Frontal cortex (tissue), 4 donors: ENCODE results near the gene ERBB4. TPM values are rescaled to one million over a fixed set of nuclear protein-coding genes. Genes with fewer than 3 reads are reported as not detected.

ENCODE experiments used
- DNase-seq, 2 donors: peaks; one replicate each; pipeline ENCODE4 v3.0.0; 2012; ENCODE audit warnings: low spot score in 2 of 2
- FAIRE-seq: peaks from 2 replicates; lab custom pipeline; 2012; peaks lifted over from hg19 to GRCh38; lab: Jason Lieb, UNC
- total RNA-seq: library from RNA; depleted of rRNA; stranded (reverse); fragments of >200 nt; gene quantifications from one replicate; pipeline ENCODE4 v1.2.3, GENCODE V29; 2014
- donor health status: control.
- donor health status: control.
- donor health status: control.

The ERBB4 gene
- total RNA-seq, 1 donor from 2014 or later: 75.0 TPM

DNA sequence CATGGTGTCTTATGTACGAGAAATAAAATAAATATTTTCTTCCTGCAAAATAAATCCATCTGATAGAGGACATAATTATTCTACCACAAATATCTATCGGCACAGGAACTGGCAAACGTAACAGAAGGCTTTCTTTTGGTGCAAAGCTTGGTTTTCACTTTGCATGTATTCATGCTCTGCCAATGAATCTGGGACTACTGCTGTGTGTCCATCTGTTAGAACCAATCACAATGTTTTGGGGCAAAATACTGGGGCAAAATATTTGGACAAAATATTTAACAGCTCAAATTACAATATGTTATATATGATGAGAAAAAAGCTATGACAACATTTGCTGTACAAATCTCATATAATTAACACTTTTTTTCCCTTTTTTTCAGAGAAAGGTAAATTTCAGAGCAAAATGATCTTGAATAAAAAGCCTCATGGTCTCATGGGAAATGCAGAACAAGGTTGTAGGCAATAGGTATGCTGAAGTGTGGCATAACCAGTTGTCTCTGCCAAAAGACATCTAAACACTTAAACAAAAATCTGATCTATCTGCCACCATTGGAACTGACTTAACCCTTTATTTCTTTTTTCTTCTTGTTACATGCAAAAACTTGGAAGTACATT is 1059.0 kb downstream of the ERBB4 start:
- DNase-seq: no peak
- no peak for FAIRE-seq

- FAIRE-seq (no peak), DNase-seq (no peak)
Observed at GRCh38 chr2:211477537-211478275, 1060.9 kb downstream of the ERBB4 start.

GRCh38 chr2:211473116-211473515 is 1065.5 kb downstream of the ERBB4 start:
- FAIRE-seq (no peak), DNase-seq (no peak)

DNA sequence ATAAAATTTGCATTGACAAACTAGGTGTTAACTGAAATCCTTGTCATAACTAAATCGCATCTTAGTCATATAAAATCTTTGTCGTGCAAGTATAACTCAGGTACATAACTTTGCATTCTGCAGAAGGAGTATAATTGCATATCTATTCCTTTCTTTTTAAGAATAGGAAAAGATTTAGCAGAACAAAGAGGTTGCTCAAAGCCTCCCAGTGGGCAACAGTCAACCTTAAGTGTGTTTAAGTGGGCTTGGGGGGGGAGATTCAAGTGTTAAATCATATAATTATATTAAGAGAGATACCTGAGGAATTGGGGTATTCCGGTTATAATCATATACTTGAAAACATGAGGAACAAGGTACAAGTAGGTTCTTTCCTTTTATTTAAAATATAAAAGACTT is 1068.9 kb downstream of the ERBB4 start:
- FAIRE-seq (no peak), DNase-seq (no peak)

GRCh38 chr2:211468877-211469663 is 1069.5 kb downstream of the ERBB4 start:
- FAIRE-seq (no peak), DNase-seq (no peak)

DNA sequence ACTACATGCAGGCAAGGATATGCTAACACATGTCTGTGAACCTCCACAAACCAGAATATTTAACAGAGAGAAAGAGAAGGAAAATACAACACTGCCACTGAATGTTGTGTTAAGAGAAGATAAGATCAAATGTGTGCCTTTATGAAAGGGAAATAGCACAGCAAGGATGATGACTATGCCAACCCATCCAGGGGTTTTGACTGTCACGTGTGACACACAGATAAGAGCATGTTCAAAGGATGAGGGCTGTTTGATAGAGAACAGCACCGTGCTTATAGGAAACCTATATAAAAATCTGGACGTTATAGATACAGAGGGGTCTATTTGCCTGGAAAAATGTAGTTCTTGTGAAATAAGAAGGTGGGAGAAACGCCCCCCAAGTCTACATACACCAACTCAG is 1070.4 kb downstream of the ERBB4 start:
- FAIRE-seq (no peak), DNase-seq (no peak)

DNA sequence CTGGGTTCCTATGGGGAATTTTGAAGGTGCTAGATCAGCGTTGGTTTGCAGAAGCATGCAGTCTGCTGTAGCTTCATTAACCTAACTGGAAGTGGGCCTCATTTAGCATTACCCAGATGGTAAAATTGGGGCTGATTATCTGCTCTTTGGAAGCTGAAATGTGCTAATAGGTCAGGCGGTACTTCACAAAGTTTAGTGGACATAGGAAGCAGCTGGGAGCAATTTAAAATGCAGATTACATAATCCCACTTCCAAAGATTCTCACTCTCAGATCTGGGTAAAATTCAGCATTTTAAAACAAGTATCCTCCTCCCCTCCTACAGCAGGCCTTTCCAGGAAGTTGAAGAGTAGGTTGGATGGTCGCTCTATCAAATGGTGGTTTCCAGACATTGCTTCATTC is 1075.2 kb downstream of the ERBB4 start:
- no peak for DNase-seq
- FAIRE-seq: no peak

- FAIRE-seq: no peak
- DNase-seq: no peak
Observed at GRCh38 chr2:211458974-211459373, 1079.6 kb downstream of the ERBB4 start.

- DNase-seq (no peak), FAIRE-seq (no peak)
Observed at GRCh38 chr2:211457325-211457724, 1081.3 kb downstream of the ERBB4 start.

DNA sequence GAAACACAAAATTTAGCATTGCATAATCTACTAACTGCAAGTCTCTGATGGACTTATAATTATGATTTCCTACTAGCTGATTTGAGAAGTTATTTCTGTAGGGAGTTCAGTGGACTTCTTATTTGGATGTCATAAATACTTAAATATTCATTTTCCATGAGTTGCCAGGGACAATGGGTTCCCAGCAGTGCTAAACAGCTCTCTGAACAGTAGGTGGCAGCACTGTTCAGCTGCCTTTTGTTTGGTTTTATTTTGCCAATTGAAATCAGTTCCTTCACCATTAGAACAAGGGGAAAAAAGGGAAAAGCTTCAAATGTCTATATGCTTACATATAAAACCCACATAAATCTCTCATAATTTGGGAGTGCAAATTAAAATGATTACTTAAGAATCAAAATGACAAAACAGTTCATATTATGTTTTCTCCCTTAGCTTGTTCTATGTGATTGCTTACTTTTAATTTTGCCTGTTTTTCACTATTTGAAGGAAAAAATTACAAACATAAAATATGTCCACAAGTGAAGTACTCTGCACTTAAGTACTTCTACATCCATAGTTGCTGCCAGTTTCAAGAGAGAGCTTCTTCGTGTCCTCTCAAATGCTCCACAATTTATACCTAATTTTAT is 1083.3 kb downstream of the ERBB4 start:
- DNase-seq: peak; percentile 4 to 15
- FAIRE-seq: peak; percentile 78

DNA sequence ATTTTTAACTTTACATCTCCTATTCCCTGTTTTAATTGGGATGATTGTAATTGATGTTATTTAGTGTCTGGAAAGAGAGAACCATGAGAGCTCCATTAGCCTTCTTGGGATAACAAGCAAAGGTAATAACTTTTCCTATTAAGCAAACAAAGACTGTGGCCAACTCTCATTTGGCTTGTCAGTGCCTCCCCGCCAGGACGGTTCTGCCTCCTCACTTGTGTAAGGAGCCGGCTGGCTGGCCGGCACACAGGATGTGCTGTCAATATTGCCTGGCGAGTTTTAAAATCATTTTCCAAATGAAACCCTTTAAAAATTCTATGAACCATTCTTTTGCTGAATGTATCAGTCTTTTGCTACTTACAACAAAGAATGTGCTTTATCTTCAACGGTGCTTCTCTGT is 1083.9 kb downstream of the ERBB4 start:
- DNase-seq (no peak), FAIRE-seq (no peak)

DNA sequence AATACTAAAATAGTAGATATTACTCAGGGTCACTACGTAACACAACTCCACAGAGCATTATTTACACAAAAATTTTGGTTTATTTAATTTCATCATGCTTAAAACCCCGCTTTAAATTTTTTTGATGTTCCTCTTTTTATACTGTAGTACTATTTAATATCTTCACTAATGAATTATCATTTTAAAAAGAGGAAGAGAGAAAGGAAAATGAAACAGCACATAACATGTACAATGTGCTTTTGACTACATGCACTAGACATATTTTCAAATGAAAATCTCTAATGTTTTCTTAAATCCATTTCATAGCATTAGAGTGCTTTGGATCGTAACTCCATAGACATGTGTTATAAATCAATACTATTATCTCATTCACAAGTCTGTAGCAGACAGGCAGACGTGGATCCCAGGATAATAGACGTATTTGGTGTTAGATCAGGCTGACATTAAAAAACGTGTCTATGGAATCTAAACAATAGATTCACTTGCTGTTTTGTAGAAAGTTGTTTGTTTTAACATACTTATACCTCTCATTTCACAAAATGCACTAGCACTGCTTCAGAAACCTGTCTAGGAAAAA is 1085.2 kb downstream of the ERBB4 start:
- FAIRE-seq (no peak), DNase-seq (no peak)

DNA sequence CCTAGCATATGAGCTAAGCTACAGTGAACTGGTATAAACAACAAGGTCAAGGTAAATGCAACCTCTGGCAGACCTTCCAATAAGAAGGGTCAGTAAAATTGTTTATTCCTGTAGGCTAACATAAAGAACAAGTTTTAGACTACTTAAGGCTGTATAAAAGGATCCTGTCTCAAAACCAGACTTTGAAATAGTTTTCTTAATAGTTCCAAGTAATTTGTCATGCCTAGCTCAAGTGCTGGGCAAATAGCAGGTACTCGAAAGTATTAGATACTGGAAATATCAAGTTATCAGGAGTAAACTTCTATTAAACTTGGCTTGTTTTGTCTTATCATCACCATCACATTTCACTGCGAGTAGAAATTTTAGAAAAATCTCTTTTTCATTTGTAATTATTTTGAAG is 1087.0 kb downstream of the ERBB4 start:
- no peak for FAIRE-seq
- DNase-seq: no peak

GRCh38 chr2:211449819-211450218 is 1088.8 kb downstream of the ERBB4 start:
- no peak for FAIRE-seq
- DNase-seq: no peak

- FAIRE-seq (no peak), DNase-seq (no peak)
Observed at GRCh38 chr2:211447548-211447947, 1091.1 kb downstream of the ERBB4 start.

DNA sequence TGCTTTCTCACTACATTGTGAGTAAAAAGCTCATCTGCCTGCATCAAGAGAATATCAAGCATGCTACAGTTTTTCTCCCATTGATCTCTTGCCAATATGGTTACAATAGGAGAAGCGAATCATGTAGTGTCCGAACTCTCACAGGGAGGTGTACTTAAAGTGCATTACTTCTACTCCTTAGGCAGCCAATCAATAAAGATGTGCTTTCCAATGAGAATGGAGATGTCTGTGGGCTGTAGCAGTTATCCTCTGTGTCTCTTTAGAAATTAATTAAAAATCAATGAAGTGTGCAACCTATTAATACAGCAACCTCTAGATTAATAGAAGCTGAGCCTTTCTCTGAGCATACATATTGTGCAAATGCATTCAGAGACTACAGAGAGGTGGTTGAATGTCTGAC is 1098.5 kb downstream of the ERBB4 start:
- no peak for FAIRE-seq
- DNase-seq: no peak

DNA sequence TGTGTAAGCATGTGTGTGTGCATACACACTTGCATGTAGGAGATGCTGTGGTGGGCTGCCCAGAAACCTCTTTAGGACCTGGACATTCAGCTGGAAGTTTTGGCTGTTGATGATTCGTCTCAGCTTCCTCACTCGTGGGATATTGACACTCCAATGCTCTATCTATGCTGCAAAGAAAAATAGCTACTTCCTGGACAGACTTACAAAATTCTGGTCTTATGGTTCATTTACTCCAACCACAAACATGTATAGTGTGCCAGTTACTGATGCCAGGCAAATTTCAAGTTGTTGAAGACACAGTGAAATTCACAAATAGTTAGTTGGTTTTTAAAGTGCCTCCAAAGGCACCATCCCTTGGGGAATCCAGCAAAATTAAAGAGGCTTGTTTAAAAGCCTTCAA is 1099.6 kb downstream of the ERBB4 start:
- FAIRE-seq (no peak), DNase-seq (no peak)

DNA sequence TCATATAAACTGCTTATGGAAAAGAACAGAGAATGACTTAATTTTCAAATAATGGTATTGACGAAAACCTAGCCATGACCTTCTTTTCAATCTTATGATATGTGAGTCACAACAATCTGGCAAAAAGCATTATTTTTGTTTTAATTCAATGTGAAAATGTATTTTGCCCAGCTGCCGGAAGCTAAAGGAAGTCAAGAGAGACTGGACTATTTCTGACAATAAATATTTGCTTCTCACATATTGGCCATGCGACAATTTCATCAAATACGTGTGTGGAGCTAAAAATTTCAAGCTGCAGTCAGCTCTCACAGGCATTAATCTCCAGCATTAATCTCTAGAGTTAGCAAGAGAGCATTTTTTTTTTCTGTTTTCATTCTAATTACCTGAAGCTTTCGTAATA is 1101.2 kb downstream of the ERBB4 start:
- DNase-seq: no peak
- no peak for FAIRE-seq

- FAIRE-seq: no peak
- no peak for DNase-seq
Observed at GRCh38 chr2:211436182-211436581, 1102.4 kb downstream of the ERBB4 start.

- DNase-seq (no peak), FAIRE-seq (no peak)
Observed at GRCh38 chr2:211435331-211435730, 1103.3 kb downstream of the ERBB4 start.
